ENCODE results near the gene BEAN1.
A peak's percentile ranks its signal among the peaks of the same experiment; 100 is the strongest.

The BEAN1 gene, protein sequence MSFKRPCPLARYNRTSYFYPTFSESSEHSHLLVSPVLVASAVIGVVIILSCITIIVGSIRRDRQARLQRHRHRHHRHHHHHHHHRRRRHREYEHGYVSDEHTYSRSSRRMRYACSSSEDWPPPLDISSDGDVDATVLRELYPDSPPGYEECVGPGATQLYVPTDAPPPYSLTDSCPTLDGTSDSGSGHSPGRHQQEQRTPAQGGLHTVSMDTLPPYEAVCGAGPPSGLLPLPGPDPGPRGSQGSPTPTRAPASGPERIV

DNA sequence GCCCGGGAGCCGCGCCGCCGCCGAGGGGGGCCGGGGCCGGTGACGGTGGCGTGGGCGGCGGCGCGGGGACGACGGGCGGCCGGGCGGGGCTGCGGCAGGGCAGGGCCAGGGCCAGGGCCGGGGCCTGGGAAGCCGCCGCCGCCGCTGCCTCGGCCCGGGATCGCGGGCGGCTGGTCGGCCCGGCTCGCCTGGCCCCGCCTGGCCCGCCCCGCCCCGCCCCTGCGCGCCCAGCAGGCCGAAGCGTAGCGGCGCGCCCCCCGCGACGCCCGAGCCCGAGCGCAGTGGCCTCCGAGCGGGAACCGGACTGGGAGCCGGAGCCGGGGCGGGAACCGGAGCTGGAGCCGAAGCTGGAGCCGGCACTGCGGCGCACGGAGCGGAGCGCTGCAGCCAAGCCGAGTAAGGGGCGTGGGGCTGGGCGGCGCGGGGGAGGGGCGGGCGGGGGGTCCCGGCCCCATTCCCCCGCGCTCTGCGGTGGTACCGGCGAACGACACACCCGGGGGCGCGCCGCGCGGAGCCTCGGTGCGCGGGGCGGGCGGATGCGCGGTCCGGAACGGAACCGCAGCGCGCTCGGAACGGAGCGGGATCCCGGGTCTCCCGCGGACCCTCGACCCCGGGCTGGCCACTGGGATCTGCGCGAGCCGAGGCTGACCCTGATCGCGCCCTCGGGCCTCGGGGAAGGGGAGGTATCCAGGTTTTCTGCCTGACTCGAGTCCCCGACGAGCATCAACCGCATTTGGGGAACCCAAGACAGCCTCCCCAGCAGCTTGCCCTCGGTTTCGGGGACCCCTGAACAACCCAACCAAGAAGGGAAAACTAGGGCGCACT is at the start of gene BEAN1:
Gene BEAN1, plus strand, starts transcription at position 260 of the 825 bp plus-strand sequence. CDS start 10,382 bp downstream, outside the sequence.
- DNase-seq = peak in 1 of 2 donors; percentile 26

DNA sequence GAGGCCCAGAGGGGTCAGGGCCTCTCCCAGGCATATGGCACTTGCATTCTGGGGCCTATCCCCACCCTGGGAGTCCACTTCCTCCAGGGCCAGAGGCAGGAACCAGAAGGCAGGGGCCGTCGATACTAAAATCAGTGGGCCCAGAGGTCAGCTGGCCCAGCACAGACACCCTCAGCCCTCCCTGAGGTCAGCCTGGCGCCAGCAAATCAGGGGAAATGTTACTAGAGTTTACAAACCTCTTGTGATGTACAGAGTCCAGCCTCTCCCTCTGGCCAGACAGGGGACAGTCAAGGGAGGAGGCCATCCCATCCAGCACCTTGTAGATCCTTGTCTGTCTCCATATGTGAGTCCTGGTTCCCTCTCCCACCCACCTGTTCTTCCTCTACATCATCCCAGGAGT is 49.8 kb upstream of the BEAN1 start:
- DNase-seq = no peak

DNA sequence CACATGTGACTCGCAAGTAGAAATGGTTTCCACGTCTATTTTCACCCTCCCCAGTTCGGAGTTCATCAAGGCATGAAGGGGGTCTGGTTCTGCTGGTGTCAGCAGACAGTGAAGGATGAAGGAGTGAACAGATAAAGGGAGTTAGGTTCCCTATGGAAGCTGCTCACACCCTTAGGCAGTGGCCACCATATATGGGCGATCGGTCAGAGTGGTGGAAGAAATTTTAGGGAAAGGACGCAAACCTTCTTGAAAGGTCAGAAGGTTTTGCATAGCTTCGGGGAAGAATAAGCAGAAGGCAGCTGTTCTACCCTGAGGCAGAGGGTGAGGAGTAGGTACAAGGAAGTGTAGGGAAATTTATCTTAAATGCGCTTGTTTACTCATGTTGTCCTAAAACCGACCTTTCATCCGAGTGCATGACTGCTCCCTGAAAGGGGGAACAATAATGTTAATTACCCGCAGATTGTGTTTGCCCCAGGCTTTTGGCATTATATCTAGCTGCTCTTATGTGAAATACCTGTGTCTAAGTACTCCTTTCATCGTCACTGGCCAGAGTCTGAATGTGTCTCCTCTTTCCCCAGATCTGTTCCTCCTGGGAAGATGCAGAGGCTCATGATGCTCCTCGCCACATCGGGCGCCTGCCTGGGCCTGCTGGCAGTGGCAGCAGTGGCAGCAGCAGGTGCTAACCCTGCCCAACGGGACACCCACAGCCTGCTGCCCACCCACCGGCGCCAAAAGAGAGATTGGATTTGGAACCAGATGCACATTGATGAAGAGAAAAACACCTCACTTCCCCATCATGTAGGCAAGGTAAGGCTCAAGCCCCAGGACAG is 48.1 kb upstream of the BEAN1 start:
- no peak for DNase-seq

DNA sequence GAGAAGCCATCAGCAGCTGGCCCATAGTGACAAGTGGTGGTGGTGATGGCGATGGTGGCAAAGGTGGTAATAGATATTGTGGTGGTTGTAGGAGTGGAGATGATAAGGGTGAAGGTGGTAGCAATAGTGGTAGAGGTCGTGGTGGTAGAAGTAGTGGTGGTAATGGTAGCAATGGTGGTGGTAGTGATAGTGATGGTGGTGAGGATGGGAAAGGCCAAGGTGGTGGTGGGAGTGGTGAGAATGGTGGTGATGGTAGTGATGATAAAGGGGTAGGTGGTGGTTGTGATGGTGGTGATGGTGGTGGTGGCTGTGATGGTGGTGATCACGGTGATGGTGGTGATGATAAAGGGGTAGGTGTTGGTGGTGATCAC is 47.5 kb upstream of the BEAN1 start:
- no peak for DNase-seq

DNA sequence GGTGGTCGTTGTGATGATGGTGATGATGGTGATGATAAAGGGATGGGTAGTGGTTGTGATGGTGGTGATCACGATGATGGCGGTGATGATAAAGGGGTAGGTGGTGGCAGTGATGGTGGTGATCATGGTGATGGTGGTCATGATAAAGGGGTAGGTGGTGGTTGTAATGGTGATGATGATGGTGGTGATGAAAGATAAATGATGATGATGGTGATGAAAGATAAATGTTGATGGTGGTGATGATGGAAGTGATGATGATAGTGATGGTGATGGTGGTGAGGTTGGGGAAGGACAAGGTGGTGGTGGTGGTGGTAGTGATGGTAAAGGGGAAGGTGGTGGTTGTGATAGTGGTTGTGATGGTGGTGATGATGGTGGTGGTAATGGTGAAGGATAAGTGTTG is 46.7 kb upstream of the BEAN1 start:
- no peak for DNase-seq

DNA sequence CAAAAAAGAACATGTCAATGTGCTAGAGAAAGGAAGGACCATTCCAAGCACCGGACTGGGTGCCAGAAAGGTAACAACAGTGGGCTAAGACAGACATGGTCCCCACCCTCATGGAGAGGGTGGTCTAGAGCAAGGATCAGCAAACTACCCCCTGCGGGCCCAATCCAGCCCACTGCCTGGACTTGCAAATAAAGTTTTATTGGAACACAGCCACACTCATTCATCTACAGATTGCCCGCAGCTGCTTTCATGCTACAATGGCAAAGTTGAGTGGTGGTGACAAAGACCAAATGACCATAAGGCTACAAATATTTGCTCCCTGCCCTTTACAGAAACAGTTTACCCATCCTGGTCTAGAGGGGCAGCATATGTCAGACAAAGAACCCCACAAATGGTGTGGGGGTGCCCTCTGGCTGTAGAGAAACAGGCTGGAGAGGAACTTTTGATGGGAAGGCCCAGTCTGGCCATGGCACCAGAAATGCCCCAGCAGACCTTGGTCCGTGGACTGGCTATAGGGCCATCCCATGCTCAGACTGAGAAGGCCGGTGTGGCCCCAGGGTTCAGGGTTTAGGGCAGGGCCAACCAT is 45.4 kb upstream of the BEAN1 start:
- no peak for DNase-seq

DNA sequence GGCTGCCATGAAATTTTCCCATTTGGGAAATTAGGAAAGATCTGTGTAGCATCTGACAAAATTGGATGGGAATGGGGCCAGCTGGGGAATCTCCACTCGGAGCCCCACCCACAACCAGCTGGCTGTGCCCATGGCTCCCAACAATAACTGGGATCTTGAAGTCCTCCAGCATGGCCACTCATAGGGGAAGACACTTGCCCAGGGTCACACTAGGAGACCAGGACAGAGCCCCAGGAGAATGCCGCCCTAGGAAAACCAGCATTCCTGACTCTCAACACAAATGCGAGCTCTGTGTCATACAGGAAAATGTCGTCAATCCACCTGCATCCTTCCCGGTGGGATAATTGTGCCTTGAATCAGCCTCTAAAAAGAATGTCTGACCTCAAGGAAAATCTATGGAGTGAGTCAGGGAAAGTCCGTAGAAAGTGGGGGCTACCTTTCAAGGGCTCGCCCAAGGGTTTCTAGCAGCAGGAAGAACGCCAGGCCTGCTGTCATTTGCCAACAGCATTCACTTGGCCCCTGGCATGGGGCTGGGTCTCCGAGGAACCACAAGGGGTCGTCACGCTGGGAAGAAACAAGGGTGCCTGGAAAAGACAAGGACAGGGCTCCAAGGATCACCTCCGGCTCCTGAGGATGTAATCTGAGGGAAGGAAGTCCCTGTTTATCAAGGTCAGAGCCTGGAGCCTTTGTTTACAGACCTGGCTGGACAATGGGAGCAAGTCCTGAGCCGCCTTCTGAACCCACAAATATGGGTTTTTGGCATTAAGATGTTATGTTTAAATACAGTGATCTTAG is 44.7 kb upstream of the BEAN1 start:
- no peak for DNase-seq

DNA sequence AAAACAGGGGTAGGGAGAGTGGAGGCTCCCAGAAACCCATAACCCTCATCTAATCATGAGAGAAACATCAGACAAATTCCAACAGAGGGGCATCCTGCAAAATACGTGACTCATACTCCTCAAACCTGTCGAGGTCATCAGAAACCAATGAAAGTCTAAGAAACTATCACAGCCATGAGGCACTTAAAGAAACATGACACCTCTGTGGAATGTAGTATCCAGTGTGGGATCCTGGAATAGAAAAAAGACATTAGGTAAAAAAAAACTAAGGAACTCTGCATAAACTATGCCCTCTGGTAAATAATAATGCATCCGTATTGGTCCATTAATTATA is 44.2 kb upstream of the BEAN1 start:
- DNase-seq = no peak

DNA sequence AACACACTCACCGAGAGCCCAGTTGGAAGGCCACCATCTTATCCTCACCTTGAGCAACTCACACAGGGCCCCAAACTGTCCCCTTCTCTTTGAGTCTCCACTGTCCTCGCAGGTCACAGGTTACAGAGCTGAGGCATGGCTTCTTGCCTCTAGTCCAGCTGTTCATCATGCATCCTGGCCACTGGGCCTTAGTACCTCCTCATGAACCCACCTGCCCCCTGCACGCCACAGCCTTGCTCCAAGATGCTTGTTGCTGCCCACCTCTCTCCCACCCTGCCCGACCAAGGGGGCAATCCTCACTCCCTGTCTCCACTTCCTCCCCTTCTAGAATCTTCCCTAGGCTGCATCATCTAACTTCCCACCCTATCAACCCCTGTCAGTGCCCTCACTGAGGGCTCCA is 43.5 kb upstream of the BEAN1 start:
- DNase-seq = no peak

DNA sequence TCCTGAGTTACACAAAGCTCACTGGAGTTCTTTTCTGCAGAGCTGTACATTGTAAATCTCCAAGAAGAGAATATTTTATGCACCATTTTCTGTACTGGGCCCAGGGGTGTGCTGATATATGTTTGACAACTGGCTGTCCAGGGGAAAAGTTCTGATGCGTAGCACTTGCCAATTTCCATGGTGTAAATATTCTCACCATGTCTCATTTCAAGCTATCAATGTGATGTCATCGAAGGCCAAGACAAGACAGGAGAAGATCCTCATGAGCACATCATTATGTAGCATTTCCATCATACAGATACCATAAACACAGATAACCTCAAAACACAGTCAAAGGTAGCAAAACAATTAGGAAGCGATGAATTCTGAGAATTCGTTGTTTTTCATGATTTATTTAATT is 41.7 kb upstream of the BEAN1 start:
- no peak for DNase-seq

DNA sequence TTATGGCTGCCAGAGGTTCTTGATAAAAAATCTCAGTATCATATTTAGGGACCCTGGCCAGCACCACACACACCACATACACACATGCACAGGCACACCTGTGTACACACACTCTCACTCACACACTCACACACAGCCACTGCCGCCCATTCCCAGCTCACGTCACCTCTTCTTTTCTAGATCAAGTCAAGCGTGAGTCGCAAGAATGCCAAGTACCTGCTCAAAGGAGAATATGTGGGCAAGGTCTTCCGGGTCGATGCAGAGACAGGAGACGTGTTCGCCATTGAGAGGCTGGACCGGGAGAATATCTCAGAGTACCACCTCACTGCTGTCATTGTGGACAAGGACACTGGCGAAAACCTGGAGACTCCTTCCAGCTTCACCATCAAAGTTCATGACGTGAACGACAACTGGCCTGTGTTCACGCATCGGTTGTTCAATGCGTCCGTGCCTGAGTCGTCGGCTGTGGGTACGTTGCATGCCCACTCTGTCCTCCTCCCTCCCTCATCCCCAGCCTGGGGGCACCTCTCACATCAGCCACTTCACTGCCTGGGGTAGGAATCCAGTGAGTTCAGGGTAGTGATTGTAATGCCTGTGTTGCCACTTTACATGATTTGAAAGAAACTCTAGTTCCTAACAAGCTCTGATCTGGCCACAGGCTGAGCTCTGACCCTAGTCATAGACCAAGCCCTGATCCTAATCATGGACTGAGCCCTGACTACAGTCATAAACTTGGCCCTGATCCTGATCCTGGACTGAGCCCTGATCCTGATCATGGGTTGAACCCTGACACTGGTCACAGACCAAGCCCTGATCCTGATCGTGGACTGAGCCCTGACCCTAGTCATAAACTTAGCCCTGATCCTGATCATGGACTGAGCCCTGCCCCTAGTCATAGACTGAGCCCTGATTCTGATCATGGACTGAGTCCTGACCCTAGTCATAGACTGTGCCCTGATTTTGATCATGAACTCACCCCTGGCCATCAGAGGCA is 40.2 kb upstream of the BEAN1 start:
- DNase-seq = no peak

DNA sequence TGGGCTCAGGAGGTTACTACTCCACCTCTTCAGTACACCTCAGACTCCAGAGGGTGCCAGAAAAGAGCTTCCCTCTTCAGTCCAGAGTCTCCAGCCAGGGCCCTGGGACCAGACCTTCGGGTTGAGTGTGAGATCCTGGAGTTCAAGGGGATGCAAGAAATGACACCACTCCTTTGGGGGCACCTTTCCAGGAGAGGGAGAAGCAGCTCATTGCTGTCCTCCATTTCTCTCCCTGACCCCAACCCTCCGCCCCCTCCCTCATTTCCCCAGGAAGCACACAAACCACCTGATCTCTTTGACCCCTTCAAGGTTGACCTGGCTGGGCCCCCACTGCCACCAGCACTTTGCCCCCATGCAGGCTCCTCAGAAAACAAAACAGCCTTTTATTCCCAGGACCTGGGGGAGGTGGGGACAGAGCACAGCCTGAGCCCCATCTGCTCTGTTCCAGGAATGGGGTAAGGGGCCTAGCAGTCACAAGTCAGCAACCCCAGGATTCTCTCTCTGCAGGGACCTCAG is 39.2 kb upstream of the BEAN1 start:
- DNase-seq = no peak

DNA sequence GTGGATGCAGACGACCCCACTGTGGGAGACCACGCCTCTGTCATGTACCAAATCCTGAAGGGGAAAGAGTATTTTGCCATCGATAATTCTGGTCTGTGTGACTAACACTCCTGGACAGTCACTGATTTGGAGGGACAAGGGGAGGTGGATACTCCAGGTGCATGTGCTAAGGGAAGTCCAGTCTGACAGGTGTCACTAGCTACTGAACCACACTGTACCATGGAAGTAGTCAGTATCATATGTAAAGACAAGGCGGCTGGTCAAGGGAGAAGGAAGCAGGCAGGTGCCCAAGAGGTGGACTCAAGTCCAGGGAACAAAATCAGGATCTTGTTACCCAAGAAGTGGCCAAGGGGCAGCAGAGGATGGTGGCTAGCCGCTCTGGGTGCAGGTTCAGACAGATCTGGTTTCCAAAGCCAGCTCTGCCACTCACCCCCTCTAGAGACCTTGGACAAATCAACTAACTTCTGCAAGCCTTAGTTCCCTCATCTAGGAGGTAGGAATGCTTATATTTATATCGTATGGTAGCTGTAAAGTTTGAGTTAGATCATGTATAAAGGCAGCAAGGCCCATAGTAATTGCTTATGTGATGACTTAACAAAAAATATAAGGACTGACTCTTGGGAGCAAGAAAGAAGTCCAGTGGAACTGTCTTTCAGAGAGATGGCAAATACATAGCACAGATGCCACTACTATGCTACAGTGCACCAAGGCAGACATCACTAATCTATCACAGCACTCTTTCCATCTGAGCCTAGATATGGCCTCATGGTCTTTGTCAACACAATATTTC is 38.5 kb upstream of the BEAN1 start:
- no peak for DNase-seq

DNA sequence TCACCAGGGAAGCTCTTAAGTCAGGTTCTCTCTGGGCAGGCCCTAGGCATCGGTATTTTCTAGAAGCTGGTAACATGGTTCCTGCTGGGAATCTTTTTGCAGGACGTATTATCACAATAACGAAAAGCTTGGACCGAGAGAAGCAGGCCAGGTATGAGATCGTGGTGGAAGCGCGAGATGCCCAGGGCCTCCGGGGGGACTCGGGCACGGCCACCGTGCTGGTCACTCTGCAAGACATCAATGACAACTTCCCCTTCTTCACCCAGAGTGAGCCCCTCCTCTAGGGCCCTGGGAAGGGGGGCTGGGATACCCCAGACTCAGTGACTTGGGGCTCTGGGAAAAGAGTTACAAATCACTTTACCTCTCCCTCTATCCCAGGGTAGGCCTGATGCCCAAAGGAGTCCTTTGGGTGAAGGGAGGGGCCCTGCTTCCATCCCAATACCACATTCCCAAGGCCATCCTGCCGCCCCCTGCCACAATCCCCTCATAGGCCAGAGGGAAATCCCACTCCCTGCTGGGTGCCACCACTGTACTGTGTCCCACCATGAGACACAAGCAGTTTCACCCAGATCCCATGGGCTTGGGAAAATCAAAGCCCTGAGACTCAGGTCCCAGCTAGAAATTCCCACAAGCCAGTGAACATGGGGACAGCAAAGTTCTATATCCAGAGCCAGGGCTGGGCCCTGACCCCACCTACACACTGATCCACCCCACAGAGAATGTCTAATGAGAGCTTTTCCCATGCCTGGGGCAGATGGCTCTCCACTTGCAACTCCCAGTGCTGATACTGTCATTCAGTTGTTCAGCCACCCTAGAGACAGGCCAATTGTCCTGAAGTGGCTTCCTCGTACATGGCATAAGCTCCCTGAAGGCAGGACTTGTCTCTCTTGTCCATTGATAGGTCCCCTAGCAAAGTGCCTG is 37.6 kb upstream of the BEAN1 start:
- DNase-seq = no peak

DNA sequence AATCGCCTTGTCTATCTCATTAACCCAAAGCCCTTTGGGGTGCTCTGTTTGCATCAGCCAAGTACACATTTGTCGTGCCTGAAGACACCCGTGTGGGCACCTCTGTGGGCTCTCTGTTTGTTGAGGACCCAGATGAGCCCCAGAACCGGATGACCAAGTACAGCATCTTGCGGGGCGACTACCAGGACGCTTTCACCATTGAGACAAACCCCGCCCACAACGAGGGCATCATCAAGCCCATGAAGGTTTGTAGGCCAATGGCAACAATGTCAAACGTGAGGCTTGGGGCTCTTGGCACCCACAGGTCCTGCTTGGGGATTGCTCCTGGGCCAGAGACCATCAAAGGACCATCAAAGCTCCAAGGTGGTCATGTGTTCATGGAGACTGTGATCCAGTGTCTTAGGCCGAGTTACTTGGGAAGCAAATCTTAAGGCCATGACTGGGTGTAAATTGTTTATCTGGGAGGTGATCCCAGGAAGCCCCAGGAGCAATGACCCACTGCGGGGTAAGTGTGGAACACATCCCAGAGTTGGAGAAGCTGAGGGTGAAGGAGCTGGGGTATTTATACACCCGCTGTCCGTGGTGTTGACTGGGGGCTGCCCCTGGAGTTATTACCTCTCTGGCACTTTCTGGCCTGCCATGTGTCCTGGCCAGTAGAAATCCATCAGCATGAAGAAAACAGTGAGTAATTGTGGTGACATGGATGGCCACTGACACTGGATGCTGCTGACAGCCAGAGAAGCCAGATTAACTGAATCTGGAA is 36.6 kb upstream of the BEAN1 start:
- DNase-seq = no peak

DNA sequence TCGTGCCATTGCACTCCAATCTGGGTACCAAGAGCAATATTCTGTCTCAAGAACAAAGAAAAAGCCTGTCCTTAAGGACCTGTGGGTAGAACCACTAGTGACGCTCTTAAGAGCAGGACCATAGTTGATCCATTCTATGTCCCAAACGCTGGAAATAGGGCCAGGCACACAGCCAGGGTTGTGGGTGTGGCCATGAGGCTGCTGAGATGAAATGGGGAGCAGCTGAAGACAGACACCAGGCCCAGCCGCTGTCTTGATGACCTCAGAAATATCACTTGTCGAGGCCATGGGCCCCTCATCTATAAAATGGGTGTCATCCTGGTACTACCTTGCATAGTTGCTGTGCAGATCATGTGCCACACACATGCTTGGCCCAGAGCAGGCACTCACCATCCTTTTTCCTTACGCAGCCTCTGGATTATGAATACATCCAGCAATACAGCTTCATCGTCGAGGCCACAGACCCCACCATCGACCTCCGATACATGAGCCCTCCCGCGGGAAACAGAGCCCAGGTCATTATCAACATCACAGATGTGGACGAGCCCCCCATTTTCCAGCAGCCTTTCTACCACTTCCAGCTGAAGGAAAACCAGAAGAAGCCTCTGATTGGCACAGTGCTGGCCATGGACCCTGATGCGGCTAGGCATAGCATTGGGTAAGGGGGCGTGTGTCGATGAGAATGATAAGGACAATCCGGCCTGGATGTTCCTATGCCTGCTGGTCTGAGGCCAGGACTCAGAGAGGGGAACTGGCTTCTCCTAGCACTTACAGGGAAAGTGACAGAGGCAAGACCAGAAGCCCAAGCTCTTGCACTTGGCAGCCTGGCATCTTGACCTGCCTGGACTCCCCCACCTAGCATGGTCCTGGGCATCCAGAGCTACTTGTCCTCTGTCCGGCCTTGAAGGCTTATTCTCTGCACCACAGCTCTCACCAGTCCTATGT is 35.1 kb upstream of the BEAN1 start:
- no peak for DNase-seq
